Right cardiac atrium (tissue), 5 donors: ENCODE measurements around the gene MOXD1. TPM values are rescaled to one million over a fixed set of nuclear protein-coding genes. Genes with fewer than 3 reads are reported as not detected.

Experiments used
- ATAC-seq, 2 donors: fragments of 200-7000 bp; cut with Tn5 transposase; one replicate each; pipeline versions ENCODE4 v1.8.0 to v1.9.1; 2020; ENCODE audit warnings: moderate library complexity in 2 of 2, mild to moderate bottlenecking in 1 of 2
- DNase-seq, 3 donors: peaks; one replicate each; pipeline ENCODE4 v3.0.0-alpha.2; 2020
- H3K27ac ChIP-seq: one replicate; pipeline ENCODE4 v1.5.1; 2013; ENCODE audit warnings: mild to moderate bottlenecking, low read length, control low read depth, moderate library complexity
- H3K27me3 ChIP-seq: one replicate; pipeline ENCODE4 v1.6.1; 2013; ENCODE audit not compliant: control insufficient read depth, insufficient read depth
- H3K4me1 ChIP-seq: one replicate; pipeline ENCODE4 v1.6.1; 2013; ENCODE audit warnings: low read length; ENCODE audit not compliant: control insufficient read depth, insufficient read depth
- H3K4me3 ChIP-seq: one replicate; pipeline ENCODE4 v1.5.1; 2013; ENCODE audit warnings: low read length, control low read depth
- H3K9me3 ChIP-seq: one replicate; pipeline ENCODE4 v1.6.1; 2013; ENCODE audit warnings: low read length; ENCODE audit not compliant: control insufficient read depth
- WGBS: extraction: QIAGEN DNeasy Blood & Tissue Kit; methylation state at CpG from one replicate; pipeline ENCODE4 v1.1.7; 2013; 5-methylcytosine and 5-hydroxymethylcytosine counted together
- intact Hi-C, 4 donors: fragments of 100-400 bp; cut with DNase I; formaldehyde crosslinking; loops; one replicate each; pipeline versions ENCODE4 v1.11.0 to v1.14.0; 2022 to 2023
- long read RNA-seq, 4 donors: library from polyadenylated mRNA; unstranded; transcript quantifications; one replicate each; pipeline ENCODE4 v2.0.0, GENCODE V29; 2020 to 2021
- polyA plus RNA-seq: library from polyadenylated mRNA; stranded (reverse); fragments of 200-250 nt; gene quantifications from one replicate; pipeline ENCODE4 v1.2.3, GENCODE V29; 2013
- total RNA-seq, 4 donors: library from RNA; stranded (reverse); fragmentation: NEBNext Ultra II Directional; extraction: Animal tissue kit (Norgen Biotek cat#: 25700); gene quantifications; one replicate each; pipeline ENCODE4 v1.2.1, GENCODE V29; 2021
- donor health status: healthy with polysubstance abuse.
- donor health status: DM: no; HTN: yes; CAD: no.
- donor health status: DM: no; HTN: no; CAD: no.
- donor health status: DM: no; HTN: yes; CAD: no; lungs with severe emphysema.
- donor health status: DM: yes; HTN: yes; CAD: no.

The MOXD1 gene
- total RNA-seq = 1 to 10 TPM; 1.1 to 2.4 (median 2.0) TPM
- polyA plus RNA-seq = 1.2 TPM
- long read RNA-seq, donor 1, partial matches to known transcripts = 1 of 4 reads
- long read RNA-seq, donor 1, other reads (novel, unspliced or antisense) = 0 of 4 reads
- long read RNA-seq, donor 2, partial matches to known transcripts = 0 of 1 reads
- long read RNA-seq, donor 2, other reads (novel, unspliced or antisense) = 0 of 1 reads
- long read RNA-seq, donor 3, transcript MOXD1-202 (12 exons, 3,059 nt) = major isoform, 12 of 12 reads
- long read RNA-seq, donor 3, partial matches to known transcripts = 0 of 12 reads
- long read RNA-seq, donor 3, other reads (novel, unspliced or antisense) = 0 of 12 reads
- long read RNA-seq, donor 4, partial matches to known transcripts = 0 of 4 reads
- long read RNA-seq, donor 4, other reads (novel, unspliced or antisense) = 1 of 4 reads

GRCh38 chr6:132400883-132401617 is at the start of gene MOXD1:
Gene MOXD1 (minus strand): TSS chr6:132401475. CDS start chr6:132401426, 49 bp downstream.
- H3K4me1 ChIP-seq = no peaks in the 10 kb centered on the region
- WGBS = under 1% methylated on average over 87 of the region's 87 CpGs
- ATAC-seq (peak; percentile 91 to 95), DNase-seq (peak; percentile 22 to 75 (median 65))
- no peaks in the 10 kb centered on the region for H3K9me3 ChIP-seq
- H3K4me3 ChIP-seq = peak within 1 kb of the TSS; percentile 44
- H3K27ac ChIP-seq = no peak within 1 kb of the TSS
- no peaks in the 10 kb centered on the region for H3K27me3 ChIP-seq
- intact Hi-C loops = no loop called here

DNA sequence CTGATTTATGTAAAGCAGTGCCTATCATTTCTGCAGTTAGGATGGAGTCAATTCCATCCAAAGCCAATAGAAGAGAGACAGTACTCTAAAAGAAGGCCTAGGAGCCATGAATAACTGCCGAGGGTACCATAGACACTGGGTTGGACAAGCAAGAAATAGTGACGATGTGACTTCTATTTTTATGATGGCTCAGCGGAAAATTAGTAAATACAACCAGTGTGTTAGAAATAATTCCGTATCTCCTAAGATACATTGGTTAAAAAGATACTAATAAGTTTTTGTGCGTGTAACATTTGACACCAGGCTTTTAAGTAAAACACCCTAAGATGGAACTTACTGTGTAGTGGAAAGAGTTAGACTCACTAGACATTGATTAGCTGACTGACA is 45.6 kb upstream of the MOXD1 start:
- no peak overlapping the region for H3K4me3 ChIP-seq
- no peak overlapping the region for H3K27ac ChIP-seq
- 96% methylated on average over 5 of the region's 5 CpGs for WGBS
- H3K27me3 ChIP-seq = no peaks in the 10 kb centered on the region
- no peaks in the 10 kb centered on the region for H3K4me1 ChIP-seq
- intact Hi-C loops = no loop called here
- DNase-seq (no peak), ATAC-seq (no peak)
- no peaks in the 10 kb centered on the region for H3K9me3 ChIP-seq

DNA sequence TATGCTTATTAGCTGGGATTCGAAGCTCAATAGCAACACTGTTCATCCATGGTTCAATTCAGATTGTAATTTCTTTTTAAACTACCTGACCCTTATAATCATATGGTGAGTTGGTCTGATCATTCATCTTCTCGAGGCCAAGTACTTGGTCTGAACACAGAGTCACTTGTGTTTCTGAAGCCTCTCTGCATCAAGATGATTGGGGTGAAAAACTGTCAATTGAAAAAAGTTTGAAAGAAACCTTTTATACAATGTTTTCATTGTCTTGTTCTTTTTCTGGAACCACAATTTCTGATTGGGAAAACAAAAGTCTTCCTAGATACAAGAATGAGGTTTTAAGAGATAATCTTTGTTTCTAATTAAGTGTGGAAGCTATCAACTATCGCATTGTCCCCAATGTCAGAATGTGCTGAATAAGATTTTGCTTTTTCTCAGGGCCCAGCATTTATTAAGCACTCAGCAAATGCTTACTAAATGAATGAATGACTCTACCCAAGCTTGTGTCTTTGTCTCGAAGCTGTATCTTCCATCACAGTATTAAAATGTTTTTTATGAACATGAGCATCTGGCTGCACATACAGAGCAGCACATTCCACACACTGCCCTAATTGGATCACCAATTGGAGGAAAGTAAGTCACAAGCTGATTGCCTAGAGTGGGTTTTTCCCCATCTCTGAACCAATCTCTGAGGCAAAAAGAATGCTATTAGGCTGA is 45.0 kb upstream of the MOXD1 start:
- intact Hi-C loops = no loop called here
- 87% methylated on average over 4 of the region's 4 CpGs for WGBS
- ATAC-seq = no peak
- no peak for DNase-seq
- no peak overlapping the region for H3K27ac ChIP-seq
- no peak overlapping the region for H3K4me3 ChIP-seq
- no peaks in the 10 kb centered on the region for H3K4me1 ChIP-seq
- H3K9me3 ChIP-seq = no peaks in the 10 kb centered on the region
- H3K27me3 ChIP-seq = no peaks in the 10 kb centered on the region

DNA sequence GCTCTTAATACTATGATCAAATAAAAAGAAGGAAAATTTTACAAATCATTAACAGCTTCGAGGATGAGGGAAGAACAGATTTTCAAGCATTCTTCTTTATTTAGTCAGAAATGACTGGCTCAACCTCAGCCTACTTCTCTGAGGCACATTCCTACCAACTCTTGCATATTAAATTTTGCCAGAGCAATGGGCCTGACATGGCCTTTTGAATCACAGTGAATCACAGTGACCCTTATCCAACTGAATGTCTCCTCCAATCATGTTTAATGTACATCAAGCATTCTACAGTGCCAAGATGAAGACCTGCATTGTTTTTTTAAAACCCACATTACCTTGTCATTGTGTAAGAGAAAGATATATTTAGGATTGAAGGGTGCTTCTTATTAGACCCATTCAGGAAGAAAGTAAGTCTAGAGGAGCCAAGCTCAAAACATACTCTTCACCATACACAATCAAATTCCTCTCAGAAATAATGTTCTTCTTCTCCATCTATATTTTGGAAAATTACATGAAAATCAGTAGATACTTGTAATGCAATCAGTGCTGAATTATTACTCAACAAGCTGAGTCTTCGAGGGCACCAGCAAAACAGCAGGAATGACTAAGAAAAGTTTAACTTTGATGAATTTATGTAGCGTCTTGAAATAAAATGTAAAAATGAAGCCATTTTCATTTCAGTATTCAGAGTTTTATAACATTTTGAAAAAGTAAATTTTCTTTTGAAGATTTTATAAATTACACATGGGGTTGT is 44.1 kb upstream of the MOXD1 start:
- Histone ChIP-seq H3K27me3 (no peaks in the 10 kb centered on the region), H3K4me1 (no peaks in the 10 kb centered on the region), H3K4me3 (no peak overlapping the region), H3K9me3 (no peaks in the 10 kb centered on the region), H3K27ac (no peak overlapping the region)
- DNase-seq (no peak), ATAC-seq (no peak)
- intact Hi-C loops = no loop called here
- 86% methylated on average over 3 of the region's 3 CpGs for WGBS

- intact Hi-C loops = no loop called here
- Histone ChIP-seq H3K4me1 (no peaks in the 10 kb centered on the region), H3K4me3 (no peak overlapping the region), H3K27me3 (no peaks in the 10 kb centered on the region), H3K9me3 (no peaks in the 10 kb centered on the region), H3K27ac (no peak overlapping the region)
- DNase-seq = no peak
- ATAC-seq = no peak
Measured at GRCh38 chr6:132443206-132443605, 41.9 kb upstream of the MOXD1 start.

GRCh38 chr6:132430110-132430509 is 28.8 kb upstream of the MOXD1 start:
- 83% methylated on average over 2 of the region's 2 CpGs for WGBS

DNA sequence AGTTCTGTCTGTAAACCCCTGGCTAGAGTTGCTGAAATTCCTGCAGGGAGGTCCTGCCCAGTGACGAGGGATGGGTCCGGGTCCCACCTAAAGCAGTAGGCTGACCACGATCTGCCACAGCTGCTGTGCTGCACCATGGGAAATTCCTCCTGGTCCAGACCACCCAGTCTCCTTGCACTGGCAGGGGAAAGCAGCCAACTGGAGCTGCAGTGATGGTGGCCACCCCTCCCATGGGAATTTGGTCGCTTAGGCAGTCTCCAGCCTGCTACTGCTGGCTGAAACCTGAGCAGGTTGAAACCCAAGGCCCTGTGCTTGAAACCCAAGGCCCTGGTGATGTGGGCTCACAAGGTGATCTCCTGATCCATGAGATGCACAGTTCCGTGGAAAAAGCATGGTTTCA is 23.9 kb upstream of the MOXD1 start:
- DNase-seq = no peak
- no peaks in the 10 kb centered on the region for H3K4me1 ChIP-seq
- H3K9me3 ChIP-seq = no peaks in the 10 kb centered on the region
- intact Hi-C loops = no loop called here
- H3K27me3 ChIP-seq = no peaks in the 10 kb centered on the region
- no peak overlapping the region for H3K27ac ChIP-seq
- no peak overlapping the region for H3K4me3 ChIP-seq
- 77% methylated on average over 5 of the region's 5 CpGs for WGBS
- ATAC-seq = no peak

More at GRCh38 chr6:132430110-132430509, 28.8 kb upstream of the MOXD1 start:
- H3K9me3 ChIP-seq = no peaks in the 10 kb centered on the region
- no peaks in the 10 kb centered on the region for H3K4me1 ChIP-seq
- intact Hi-C loops = no loop called here
- no peak overlapping the region for H3K4me3 ChIP-seq
- no peaks in the 10 kb centered on the region for H3K27me3 ChIP-seq
- no peak overlapping the region for H3K27ac ChIP-seq
- no peak for DNase-seq
- no peak for ATAC-seq

DNA sequence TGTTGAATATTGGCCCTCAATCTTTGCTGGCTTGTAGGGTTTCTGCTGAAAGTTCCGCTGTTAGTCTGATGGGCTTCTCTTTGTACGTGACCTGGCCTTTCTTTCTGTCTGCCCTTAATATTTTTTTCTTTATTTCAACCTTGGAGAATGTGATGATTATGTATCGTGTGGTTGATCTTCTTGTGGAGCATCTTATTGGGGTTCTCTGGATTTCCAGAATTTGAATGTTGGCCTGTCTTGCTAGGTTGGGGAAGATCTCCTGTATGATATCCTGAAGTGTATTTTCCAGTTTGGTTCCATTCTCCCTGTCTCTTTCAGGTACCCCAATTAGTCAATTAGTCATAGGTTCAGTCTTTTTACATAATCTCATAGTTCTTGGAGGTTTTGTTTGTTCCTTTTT is 22.6 kb upstream of the MOXD1 start:
- DNase-seq = no peak
- WGBS = 92% methylated on average over 3 of the region's 3 CpGs
- intact Hi-C loops = no loop called here
- H3K4me1 ChIP-seq = no peaks in the 10 kb centered on the region
- no peak for ATAC-seq
- H3K9me3 ChIP-seq = no peaks in the 10 kb centered on the region
- no peak overlapping the region for H3K4me3 ChIP-seq
- H3K27me3 ChIP-seq = no peaks in the 10 kb centered on the region
- no peak overlapping the region for H3K27ac ChIP-seq

DNA sequence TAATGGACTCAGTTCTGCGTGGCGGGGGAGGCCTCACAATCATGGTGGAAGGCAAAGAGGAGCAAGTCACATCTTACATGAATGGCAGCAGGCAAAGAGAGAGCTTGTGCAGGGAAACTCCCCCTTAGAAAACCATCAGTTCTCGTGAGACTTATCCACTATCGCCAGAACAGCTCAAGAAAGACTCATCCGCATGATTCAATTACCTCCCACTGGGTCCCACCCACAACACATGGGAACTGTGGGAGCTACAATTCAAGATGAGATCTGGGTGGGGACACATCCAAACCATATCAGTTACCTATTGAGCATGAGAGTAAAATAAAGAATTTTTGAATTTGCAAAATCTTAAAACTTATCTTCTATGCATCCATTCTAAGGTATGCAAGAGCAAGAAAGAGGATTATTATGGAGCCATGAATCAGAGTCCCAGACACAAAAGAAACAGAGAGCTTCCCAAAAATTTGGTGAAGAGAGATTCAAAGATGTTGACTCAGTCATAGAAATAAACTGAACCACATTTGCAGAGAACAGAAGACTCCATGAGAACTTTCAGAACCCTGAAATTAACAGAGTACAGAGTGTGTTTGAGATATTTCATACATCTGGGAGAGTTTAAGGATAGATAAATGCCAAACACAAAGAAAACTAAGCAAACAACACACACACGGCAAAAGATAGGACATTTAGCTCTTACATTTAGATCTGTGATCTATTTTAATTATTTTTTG is 17.1 kb upstream of the MOXD1 start:
- DNase-seq = no peak
- no peaks in the 10 kb centered on the region for H3K4me1 ChIP-seq
- no peak overlapping the region for H3K27ac ChIP-seq
- intact Hi-C loops = no loop called here
- 82% methylated on average over 6 of the region's 6 CpGs for WGBS
- no peaks in the 10 kb centered on the region for H3K27me3 ChIP-seq
- no peaks in the 10 kb centered on the region for H3K9me3 ChIP-seq
- H3K4me3 ChIP-seq = no peak overlapping the region
- ATAC-seq = no peak

DNA sequence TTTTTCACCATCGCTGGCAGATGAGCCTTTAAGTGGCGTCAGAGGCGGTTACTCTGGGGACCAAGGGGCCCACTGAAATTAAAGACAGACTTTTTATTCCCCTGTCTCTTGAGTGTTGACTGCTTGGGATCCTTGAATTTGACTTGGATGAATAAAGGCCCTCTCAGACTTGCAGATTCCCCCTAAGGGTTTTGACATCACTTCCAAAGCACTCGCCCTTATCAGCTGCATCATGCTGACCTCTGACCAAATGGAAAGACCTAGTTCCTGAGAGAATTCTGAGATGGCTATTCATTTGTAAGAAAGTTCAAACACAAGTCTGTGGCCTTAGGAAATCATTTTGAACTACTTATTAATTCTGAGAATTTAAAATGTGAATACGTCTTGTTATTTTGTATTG is 13.5 kb upstream of the MOXD1 start:
- intact Hi-C loops = no loop called here
- WGBS = 56% methylated on average over 5 of the region's 5 CpGs
- H3K9me3 ChIP-seq = no peaks in the 10 kb centered on the region
- DNase-seq (no peak), ATAC-seq (no peak)
- H3K27ac ChIP-seq = no peak overlapping the region
- no peak overlapping the region for H3K4me3 ChIP-seq
- no peaks in the 10 kb centered on the region for H3K4me1 ChIP-seq
- H3K27me3 ChIP-seq = no peaks in the 10 kb centered on the region
